ENCODE measurements around the gene HK2.
"Not testable (repeated sequence)": the region's sequence is repeated elsewhere in the genome, so short reads cannot be mapped to it uniquely, and the experiment has no call there.

The HK2 gene

GRCh38 chr2:74833418-74834233, at the start of gene HK2:
Gene HK2, plus strand, starts transcription at chr2:74834127. Its CDS starts 454 bp downstream, at chr2:74834581.
- no peak for DNase-seq (ENCODE audit: low read depth)

DNA sequence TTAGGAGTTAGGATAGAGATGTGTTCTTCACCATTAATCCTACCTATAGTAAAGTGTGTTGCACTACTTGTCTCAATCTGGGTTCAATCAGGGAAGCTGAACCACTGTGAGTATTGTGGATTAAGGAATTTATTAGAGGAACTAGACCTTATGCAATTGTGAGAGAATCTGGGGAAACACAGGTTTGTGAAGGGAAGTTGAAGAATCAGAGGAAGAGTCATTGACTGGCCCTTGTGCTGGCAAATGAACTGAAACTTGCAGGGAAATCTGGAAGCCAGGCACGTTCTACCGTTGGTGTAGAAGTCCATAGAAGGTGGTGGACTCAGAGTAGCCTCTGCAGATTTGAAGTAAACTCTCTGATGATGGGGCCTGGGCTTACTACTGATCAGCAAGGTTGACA, 44.7 kb upstream of the HK2 start:
- no peak for DNase-seq (ENCODE audit: low read depth)

GRCh38 chr2:74792282-74792681, 41.6 kb upstream of the HK2 start:
- no peak for DNase-seq (ENCODE audit: low read depth)

- not testable (repeated sequence) for DNase-seq (ENCODE audit: low read depth)
These were observed 39.0 kb upstream of the HK2 start for GRCh38 chr2:74794878-74795277.

DNA sequence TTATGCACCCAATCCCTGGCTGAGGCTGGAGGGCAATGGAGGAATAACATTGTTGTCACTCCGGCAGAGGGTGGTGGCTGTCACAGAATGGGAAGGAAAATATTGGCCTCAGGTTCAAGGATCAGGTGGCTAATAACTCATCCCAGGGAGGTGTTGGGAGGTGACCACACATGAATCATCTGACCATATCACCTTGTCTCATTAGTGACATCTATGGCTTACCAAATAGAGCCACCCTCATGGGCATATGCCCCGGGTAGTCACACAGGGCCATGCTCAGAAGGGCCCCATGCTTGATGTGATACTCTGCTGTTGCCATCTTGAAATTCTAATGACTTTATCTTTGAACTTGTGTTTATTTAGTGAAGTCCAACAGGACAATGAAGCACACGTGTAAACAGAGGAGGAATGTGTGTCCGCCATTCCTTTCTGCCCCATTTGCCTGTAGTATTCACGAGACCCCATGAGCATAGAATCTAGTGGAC, 27.5 kb upstream of the HK2 start:
- DNase-seq (ENCODE audit: low read depth): no peak

DNA sequence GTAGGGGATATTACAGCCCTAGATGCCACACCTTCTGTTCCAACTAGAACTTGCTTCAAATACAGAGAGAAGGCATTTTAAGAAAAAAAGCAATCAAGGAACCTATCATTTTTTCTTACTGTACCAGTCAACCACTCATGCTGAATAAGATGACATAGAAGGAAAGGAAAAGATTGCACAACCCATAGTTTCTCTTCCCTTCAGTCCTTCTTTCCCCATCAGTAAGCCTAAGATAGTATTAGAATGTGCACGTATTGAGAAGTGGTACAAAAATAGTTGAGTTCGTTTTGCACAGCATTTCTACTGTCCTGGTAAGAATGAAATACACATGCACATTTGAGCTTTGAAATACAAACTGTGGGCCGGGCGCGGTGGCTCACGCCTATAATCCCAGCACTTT, 27.0 kb upstream of the HK2 start:
- no peak for DNase-seq (ENCODE audit: low read depth)

- no peak for DNase-seq (ENCODE audit: low read depth)
These were observed 20.9 kb upstream of the HK2 start for GRCh38 chr2:74812787-74813590.

GRCh38 chr2:74814102-74814501, 19.8 kb upstream of the HK2 start:
- DNase-seq (ENCODE audit: low read depth): no peak

DNA sequence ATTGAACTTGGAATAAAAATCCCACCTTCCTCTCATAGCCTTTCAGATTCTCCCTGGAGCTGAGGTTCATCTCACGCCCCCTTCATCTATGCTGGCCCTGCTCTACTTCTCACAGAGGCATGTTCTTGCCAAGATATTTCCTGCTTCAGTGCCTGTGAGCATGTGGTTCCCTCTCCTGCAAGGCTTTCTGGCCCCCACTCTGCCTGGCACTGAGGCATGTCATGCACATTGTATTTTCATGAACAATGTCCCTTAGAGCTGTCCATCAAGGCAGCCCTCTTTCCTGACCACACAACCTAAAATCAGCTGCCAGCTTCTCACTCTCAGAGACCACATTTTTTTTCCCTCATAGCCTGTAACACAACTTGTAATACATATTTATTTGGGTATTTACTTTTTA, 18.0 kb upstream of the HK2 start:
- no peak for DNase-seq (ENCODE audit: low read depth)

- DNase-seq (ENCODE audit: low read depth): no peak
These were observed 17.2 kb upstream of the HK2 start for GRCh38 chr2:74816540-74817303.

GRCh38 chr2:74817304-74817675, 16.6 kb upstream of the HK2 start:
- no peak for DNase-seq (ENCODE audit: low read depth)

DNA sequence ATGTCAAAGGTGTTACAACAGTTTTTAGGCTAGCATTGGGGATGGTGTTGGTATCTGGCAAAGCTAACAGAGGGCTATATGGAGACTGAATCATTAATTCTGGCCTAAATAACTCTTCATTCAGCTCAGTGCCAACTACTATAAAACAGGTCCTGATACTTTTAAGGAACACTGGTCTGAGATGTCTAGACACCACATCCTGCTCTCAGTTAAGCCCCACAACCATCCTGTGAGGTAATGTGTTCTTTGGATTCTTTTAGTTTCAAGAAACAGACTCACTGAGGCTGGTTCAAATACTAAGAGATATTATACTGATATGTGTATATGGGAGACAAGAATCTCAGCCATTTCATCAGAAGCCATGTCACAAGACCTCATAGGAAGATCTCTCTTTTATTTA, 14.2 kb upstream of the HK2 start:
- no peak for DNase-seq (ENCODE audit: low read depth)

DNA sequence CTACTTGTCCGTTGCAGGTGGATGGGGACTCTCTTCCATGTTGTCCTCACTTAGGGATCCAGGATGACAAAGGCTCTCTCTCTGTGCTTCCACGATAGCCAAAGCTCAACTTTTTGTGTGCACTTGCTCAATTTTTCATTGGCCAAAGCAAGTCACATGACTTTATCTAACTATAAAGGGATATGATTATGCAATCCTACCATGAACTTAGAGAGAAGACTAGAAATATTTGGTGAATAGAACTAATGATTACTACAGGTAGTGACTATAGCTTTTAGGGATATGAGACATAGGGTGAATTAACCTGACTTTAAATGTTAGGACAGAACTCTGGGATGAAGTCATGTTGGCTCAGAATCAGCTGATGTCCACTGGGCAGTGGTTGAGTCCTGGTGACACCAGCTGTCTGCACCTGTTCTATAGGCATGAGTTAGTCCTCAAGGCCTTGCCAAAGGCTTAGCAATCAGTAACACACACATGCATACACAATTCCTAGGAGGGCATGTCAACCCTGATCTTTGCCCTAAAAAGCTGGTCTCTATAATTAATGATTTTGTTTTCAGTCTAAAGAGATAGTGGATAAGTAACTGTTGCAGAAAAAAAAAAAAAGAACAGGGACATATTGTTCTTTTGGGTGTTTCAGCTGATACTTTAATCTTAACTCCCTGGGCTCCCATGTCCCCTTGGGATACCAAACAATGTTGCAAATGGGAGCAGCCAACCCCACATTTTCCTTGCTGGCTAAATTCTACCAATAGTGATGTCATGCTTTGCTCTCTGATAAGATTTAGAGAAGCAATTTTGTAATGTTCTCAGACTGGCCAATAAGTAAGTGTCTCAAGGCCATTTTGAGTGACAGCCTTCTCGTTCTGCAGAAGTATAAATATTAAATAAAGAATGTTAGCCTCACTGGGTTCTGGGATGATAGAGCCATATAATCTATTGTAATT, 12.5 kb upstream of the HK2 start:
- no peak for DNase-seq (ENCODE audit: low read depth)

DNA sequence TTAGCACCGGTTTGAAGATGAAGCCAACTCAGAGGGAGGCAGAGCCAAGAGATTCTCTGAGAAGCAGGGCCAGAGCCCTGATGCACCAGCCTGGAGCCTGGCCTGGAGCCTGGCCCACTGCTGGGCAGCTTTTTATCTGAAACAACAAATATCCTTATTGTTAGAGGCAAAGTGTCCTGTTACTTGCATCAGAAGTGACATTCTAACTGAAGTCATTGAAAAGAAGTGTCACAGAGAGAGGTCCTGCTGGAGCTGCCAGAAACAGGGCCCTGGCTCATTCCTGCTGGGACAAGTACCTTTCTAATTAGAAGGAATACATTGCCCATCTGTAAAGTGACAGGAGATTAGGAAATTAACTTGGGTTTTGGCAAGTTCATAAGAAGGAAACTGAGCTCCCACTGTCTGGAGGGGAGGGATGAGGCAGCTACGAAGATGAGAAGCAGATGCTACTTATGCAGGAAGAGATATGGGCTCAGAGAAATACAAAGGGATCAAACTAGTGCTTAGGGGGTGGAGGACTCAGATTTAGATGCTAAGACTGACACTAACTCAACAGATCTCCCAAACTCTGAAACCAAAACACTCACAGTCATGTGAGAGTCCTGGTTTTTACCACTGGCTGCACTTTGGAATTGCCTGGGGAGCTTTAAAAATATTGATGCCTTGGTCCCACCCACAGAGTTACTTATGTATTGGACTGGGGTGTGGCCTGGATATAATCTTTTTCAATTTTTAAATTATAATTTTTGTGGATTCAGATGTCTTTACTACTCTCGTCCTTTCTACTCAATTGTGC, 11.0 kb upstream of the HK2 start:
- no peak for DNase-seq (ENCODE audit: low read depth)

DNA sequence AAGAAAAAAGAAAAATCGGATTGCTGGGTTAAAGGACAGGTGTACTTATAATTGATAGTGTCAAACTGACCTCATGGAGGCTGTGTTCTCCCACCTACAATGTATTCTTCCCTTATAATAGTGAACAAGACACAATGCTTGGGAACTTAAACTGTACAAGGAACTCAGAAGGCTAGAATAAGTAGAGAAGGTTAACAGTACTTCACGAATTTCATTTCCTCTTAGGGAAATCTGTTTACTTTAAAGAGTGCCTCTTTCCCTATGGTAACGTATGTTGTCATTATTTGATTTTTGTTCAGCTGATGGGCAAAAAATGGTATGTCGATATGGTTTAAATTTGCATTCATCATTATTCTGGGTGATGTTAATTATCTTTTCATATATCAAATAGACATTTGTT, 9.2 kb upstream of the HK2 start:
- no peak for DNase-seq (ENCODE audit: low read depth)

- DNase-seq (ENCODE audit: low read depth): no peak
These were observed 5.4 kb upstream of the HK2 start for GRCh38 chr2:74828543-74828942.

- no peak for DNase-seq (ENCODE audit: low read depth)
These were observed 2.0 kb upstream of the HK2 start for GRCh38 chr2:74831693-74832530.

DNA sequence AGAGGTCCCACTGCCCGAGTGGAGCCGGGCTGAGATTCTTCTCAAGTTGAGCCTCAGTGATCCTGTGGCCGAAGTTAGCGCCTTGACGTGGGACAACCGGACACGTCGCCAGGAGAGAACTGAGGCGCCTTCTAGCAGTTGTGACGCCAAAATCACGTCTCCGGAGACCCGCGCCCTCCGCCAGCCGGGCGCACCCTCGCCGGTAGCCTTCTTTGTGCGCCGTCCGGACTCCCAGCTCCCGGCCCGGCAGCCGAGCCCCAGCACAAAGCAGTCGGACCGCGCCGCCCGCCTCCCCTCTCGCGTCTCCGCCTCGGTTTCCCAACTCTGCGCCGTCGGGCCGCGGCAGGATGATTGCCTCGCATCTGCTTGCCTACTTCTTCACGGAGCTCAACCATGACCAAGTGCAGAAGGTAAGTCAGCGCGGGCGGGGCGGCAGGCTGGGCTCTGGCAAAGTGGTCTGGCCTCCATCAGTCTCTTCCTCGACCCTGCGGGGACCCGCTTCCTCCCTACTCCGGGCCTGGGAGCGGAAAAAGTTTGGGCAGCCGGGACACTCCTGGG, 386 bp downstream of the HK2 start:
- DNase-seq (ENCODE audit: low read depth): not testable (repeated sequence)
